ENCODE data around the gene ZFHX2.

ZFHX2 gene

DNA sequence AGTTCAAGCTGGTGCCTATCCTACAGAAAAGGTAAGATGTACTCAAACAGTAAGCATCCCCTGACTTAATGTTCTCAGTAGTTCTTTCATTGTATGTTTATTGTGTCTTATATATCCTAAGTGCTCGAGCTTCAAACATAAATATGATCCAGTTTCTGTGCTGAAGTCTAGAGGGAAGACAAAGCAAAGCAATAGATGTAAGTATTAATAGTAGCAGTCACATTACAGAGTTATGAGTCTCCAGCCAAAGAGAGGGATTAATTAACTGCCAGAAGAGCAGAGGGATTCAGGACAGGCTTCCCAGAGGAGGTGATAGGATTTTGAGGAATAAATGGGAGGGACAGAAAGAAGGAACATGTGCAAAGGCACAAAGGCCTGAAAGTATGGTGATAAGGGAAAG is 80.6 kb downstream of the ZFHX2 start:
- TF ChIP-seq, protein P1, sequence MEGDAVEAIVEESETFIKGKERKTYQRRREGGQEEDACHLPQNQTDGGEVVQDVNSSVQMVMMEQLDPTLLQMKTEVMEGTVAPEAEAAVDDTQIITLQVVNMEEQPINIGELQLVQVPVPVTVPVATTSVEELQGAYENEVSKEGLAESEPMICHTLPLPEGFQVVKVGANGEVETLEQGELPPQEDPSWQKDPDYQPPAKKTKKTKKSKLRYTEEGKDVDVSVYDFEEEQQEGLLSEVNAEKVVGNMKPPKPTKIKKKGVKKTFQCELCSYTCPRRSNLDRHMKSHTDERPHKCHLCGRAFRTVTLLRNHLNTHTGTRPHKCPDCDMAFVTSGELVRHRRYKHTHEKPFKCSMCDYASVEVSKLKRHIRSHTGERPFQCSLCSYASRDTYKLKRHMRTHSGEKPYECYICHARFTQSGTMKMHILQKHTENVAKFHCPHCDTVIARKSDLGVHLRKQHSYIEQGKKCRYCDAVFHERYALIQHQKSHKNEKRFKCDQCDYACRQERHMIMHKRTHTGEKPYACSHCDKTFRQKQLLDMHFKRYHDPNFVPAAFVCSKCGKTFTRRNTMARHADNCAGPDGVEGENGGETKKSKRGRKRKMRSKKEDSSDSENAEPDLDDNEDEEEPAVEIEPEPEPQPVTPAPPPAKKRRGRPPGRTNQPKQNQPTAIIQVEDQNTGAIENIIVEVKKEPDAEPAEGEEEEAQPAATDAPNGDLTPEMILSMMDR (IDR thresholded peaks at IDR 0.05; ENCODE audit: low read length, missing control alignments), result no peak
- no peak for DNase-seq (ENCODE audit: low read depth)
- H3K4me3 ChIP-seq (replicated peaks; ENCODE audit: low read depth, low read length), result no peak overlapping the region
